ENCODE measurements around the gene CPEB3. TPM values are rescaled to one million over a fixed set of nuclear protein-coding genes. Genes with fewer than 3 reads are reported as not detected.

CPEB3 gene
- total RNA-seq, 2 experiments from 2014 or later = 1.0 to 1.3 TPM

GRCh38 chr10:92103376-92104090, 187.3 kb downstream of the CPEB3 start:
- Mint-ChIP-seq H3K36me3 (ENCODE audit: low read depth) (no peaks in the 10 kb centered on the region), H3K27ac (no peak overlapping the region), H3K4me1 (ENCODE audit: low read depth) (peaks cover 6% of the 10 kb centered on the region), H3K9me3 (no peaks in the 10 kb centered on the region), H3K4me3 (no peak overlapping the region), H3K27me3 (ENCODE audit: low read depth) (no peaks in the 10 kb centered on the region)
- intact Hi-C loops (cut with micrococcal nuclease) = loop anchor here (5.0 kb wide), 1 partner anchor 489 kb away; the partner anchor contains the start of gene KIF11
- CTCF ChIA-PET = interaction anchor here (1.3 kb wide), 1 partner anchor 8 kb away, joined by 3 read pairs; no protein-coding TSS in a partner anchor
- no peak for DNase-seq

GRCh38 chr10:92102601-92103213, 188.2 kb downstream of the CPEB3 start:
- Mint-ChIP-seq H3K9me3 (no peaks in the 10 kb centered on the region), H3K27ac (no peak overlapping the region), H3K4me3 (no peak overlapping the region), H3K36me3 (ENCODE audit: low read depth) (no peaks in the 10 kb centered on the region), H3K27me3 (ENCODE audit: low read depth) (no peaks in the 10 kb centered on the region), H3K4me1 (ENCODE audit: low read depth) (peaks cover 6% of the 10 kb centered on the region)
- no peak for DNase-seq
- CTCF ChIA-PET = interaction anchor here (0.6 to 1.3 kb wide), 2 partner anchors 9 to 976 kb away, joined by 3 read pairs; no protein-coding TSS in a partner anchor
- intact Hi-C loops (cut with micrococcal nuclease) = loop anchor here (5.0 kb wide), 1 partner anchor 490 kb away; the partner anchor contains the start of gene KIF11

- H3K4me3 Mint-ChIP-seq = no peak overlapping the region
Measured at GRCh38 chr10:92094960-92095359, 195.9 kb downstream of the CPEB3 start.

GRCh38 chr10:92091965-92092364, 198.9 kb downstream of the CPEB3 start:
- no peak for DNase-seq
- Mint-ChIP-seq H3K27me3 (ENCODE audit: low read depth) (no peaks in the 10 kb centered on the region), H3K4me1 (ENCODE audit: low read depth) (peaks cover 6% of the 10 kb centered on the region), H3K9me3 (no peaks in the 10 kb centered on the region), H3K36me3 (ENCODE audit: low read depth) (no peaks in the 10 kb centered on the region), H3K4me3 (no peak overlapping the region), H3K27ac (no peak overlapping the region)
- CTCF ChIA-PET = no interaction called here
- intact Hi-C loops (cut with micrococcal nuclease) = no loop called here

More at GRCh38 chr10:92094960-92095359, 195.9 kb downstream of the CPEB3 start:
- intact Hi-C loops (cut with micrococcal nuclease) = no loop called here
- Mint-ChIP-seq H3K9me3 (no peaks in the 10 kb centered on the region), H3K4me1 (ENCODE audit: low read depth) (no peaks in the 10 kb centered on the region), H3K36me3 (ENCODE audit: low read depth) (no peaks in the 10 kb centered on the region), H3K27ac (no peak overlapping the region), H3K27me3 (ENCODE audit: low read depth) (no peaks in the 10 kb centered on the region)
- CTCF ChIA-PET = no interaction called here
- DNase-seq = no peak

- H3K36me3 Mint-ChIP-seq (ENCODE audit: low read depth) = no peaks in the 10 kb centered on the region
- CTCF ChIA-PET = interaction anchor here (0.6 to 1.2 kb wide), 6 partner anchors 9 to 667 kb away, joined by 3 to 7 read pairs (median 4); no protein-coding TSS in a partner anchor
- intact Hi-C loops (cut with micrococcal nuclease) = loop anchor here (1.0 to 10.0 kb wide), 4 partner anchors 204 to 486 kb away; partner anchors contain the start of gene IDE
- H3K27me3 Mint-ChIP-seq (ENCODE audit: low read depth) = no peaks in the 10 kb centered on the region
- DNase-seq = peak; percentile 79
- no peak overlapping the region for H3K27ac Mint-ChIP-seq
- no peak overlapping the region for H3K4me3 Mint-ChIP-seq
- no peaks in the 10 kb centered on the region for H3K9me3 Mint-ChIP-seq
- peaks cover 6% of the 10 kb centered on the region for H3K4me1 Mint-ChIP-seq (ENCODE audit: low read depth)
Measured at GRCh38 chr10:92087750-92088395, 203.0 kb downstream of the CPEB3 start.

- intact Hi-C loops (cut with micrococcal nuclease) = loop anchor here (10.0 kb wide), 1 partner anchor 432 kb away; no protein-coding TSS in a partner anchor
- Mint-ChIP-seq H3K9me3 (no peaks in the 10 kb centered on the region), H3K4me3 (no peak overlapping the region), H3K27me3 (ENCODE audit: low read depth) (no peaks in the 10 kb centered on the region), H3K4me1 (ENCODE audit: low read depth) (peaks cover 4% of the 10 kb centered on the region), H3K27ac (no peak overlapping the region), H3K36me3 (ENCODE audit: low read depth) (peaks cover 9% of the 10 kb centered on the region)
- DNase-seq = no peak
- CTCF ChIA-PET = interaction anchor here (0.5 kb wide), 1 partner anchor 585 kb away, joined by 7 read pairs; no protein-coding TSS in a partner anchor
Measured at GRCh38 chr10:92082583-92083280, 208.1 kb downstream of the CPEB3 start.

- Mint-ChIP-seq H3K27me3 (ENCODE audit: low read depth) (no peaks in the 10 kb centered on the region), H3K27ac (no peak overlapping the region), H3K4me3 (no peak overlapping the region), H3K4me1 (ENCODE audit: low read depth) (no peaks in the 10 kb centered on the region), H3K9me3 (no peaks in the 10 kb centered on the region), H3K36me3 (ENCODE audit: low read depth) (peaks cover 9% of the 10 kb centered on the region)
- intact Hi-C loops (cut with micrococcal nuclease) = loop anchor here (10.0 kb wide), 1 partner anchor 433 kb away; no protein-coding TSS in a partner anchor
- CTCF ChIA-PET = no interaction called here
- no peak for DNase-seq
Measured at GRCh38 chr10:92081641-92082040, 209.2 kb downstream of the CPEB3 start.

GRCh38 chr10:92080244-92080643, 210.6 kb downstream of the CPEB3 start:
- intact Hi-C loops (cut with micrococcal nuclease) = loop anchor here (10.0 kb wide), 1 partner anchor 435 kb away; no protein-coding TSS in a partner anchor
- no peaks in the 10 kb centered on the region for H3K4me1 Mint-ChIP-seq (ENCODE audit: low read depth)
- H3K9me3 Mint-ChIP-seq = no peaks in the 10 kb centered on the region
- no peak for DNase-seq
- no peaks in the 10 kb centered on the region for H3K27me3 Mint-ChIP-seq (ENCODE audit: low read depth)
- no peak overlapping the region for H3K4me3 Mint-ChIP-seq
- peaks cover 9% of the 10 kb centered on the region for H3K36me3 Mint-ChIP-seq (ENCODE audit: low read depth)
- no peak overlapping the region for H3K27ac Mint-ChIP-seq
- CTCF ChIA-PET = no interaction called here

- CTCF ChIA-PET = interaction anchor here (1.0 kb wide), 1 partner anchor 9 kb away, joined by 3 read pairs; no protein-coding TSS in a partner anchor
- H3K4me1 Mint-ChIP-seq (ENCODE audit: low read depth) = no peaks in the 10 kb centered on the region
- H3K9me3 Mint-ChIP-seq = no peaks in the 10 kb centered on the region
- peaks cover 9% of the 10 kb centered on the region for H3K36me3 Mint-ChIP-seq (ENCODE audit: low read depth)
- H3K4me3 Mint-ChIP-seq = no peak overlapping the region
- DNase-seq = no peak
- no peak overlapping the region for H3K27ac Mint-ChIP-seq
- H3K27me3 Mint-ChIP-seq (ENCODE audit: low read depth) = no peaks in the 10 kb centered on the region
- intact Hi-C loops (cut with micrococcal nuclease) = no loop called here
Measured at GRCh38 chr10:92079003-92079402, 211.9 kb downstream of the CPEB3 start.

- peaks cover 9% of the 10 kb centered on the region for H3K36me3 Mint-ChIP-seq (ENCODE audit: low read depth)
- intact Hi-C loops (cut with micrococcal nuclease) = no loop called here
- no peak overlapping the region for H3K4me3 Mint-ChIP-seq
- no peak overlapping the region for H3K27ac Mint-ChIP-seq
- no peaks in the 10 kb centered on the region for H3K9me3 Mint-ChIP-seq
- CTCF ChIA-PET = interaction anchor here (0.6 kb wide), 1 partner anchor 32 kb away, joined by 5 read pairs; no protein-coding TSS in a partner anchor
- no peaks in the 10 kb centered on the region for H3K27me3 Mint-ChIP-seq (ENCODE audit: low read depth)
- DNase-seq = no peak
- no peaks in the 10 kb centered on the region for H3K4me1 Mint-ChIP-seq (ENCODE audit: low read depth)
Measured at GRCh38 chr10:92076722-92077121, 214.2 kb downstream of the CPEB3 start.

GRCh38 chr10:92075829-92076228, 215.0 kb downstream of the CPEB3 start:
- CTCF ChIA-PET = interaction anchor here (0.6 kb wide), 1 partner anchor 188 kb away, joined by 3 read pairs; no protein-coding TSS in a partner anchor
- intact Hi-C loops (cut with micrococcal nuclease) = no loop called here
- no peak overlapping the region for H3K27ac Mint-ChIP-seq
- H3K4me3 Mint-ChIP-seq = no peak overlapping the region
- H3K9me3 Mint-ChIP-seq = no peaks in the 10 kb centered on the region
- H3K36me3 Mint-ChIP-seq (ENCODE audit: low read depth) = peaks cover 3% of the 10 kb centered on the region
- no peak for DNase-seq
- no peaks in the 10 kb centered on the region for H3K27me3 Mint-ChIP-seq (ENCODE audit: low read depth)
- no peaks in the 10 kb centered on the region for H3K4me1 Mint-ChIP-seq (ENCODE audit: low read depth)
